Measurements from ENCODE around the gene DMXL1. TPM values are rescaled to one million over a fixed set of nuclear protein-coding genes. Genes with fewer than 3 reads are reported as not detected.

Gene DMXL1
- total RNA-seq, 1 donor from 2014 or later = 35.0 TPM

GRCh38 chr5:119200795-119201194, 129.9 kb downstream of the DMXL1 start:
- Mint-ChIP-seq H3K27me3 (ENCODE audit: low read depth) (no peaks in the 10 kb centered on the region), H3K27ac (ENCODE audit: unreplicated experiment) (no peak overlapping the region), H3K4me3 (ENCODE audit: unreplicated experiment) (no peak overlapping the region), H3K4me1 (ENCODE audit: low read depth) (no peaks in the 10 kb centered on the region), H3K36me3 (ENCODE audit: low read depth) (peaks cover 47% of the 10 kb centered on the region), H3K9me3 (ENCODE audit: low read depth) (peaks cover 16% of the 10 kb centered on the region)
- no peak for TF ChIP-seq CTCF (IDR thresholded peaks at IDR 0.05)
- no peak for DNase-seq (ENCODE audit: low spot score)

- no peak for TF ChIP-seq CTCF (IDR thresholded peaks at IDR 0.05)
- no peak overlapping the region for H3K27ac Mint-ChIP-seq (ENCODE audit: unreplicated experiment)
- H3K36me3 Mint-ChIP-seq (ENCODE audit: low read depth) = peaks cover 8% of the 10 kb centered on the region
- H3K9me3 Mint-ChIP-seq (ENCODE audit: low read depth) = peaks cover 3% of the 10 kb centered on the region
- peaks cover under 1% of the 10 kb centered on the region for H3K4me1 Mint-ChIP-seq (ENCODE audit: low read depth)
- H3K4me3 Mint-ChIP-seq (ENCODE audit: unreplicated experiment) = no peak overlapping the region
- no peak for DNase-seq (ENCODE audit: low spot score)
- no peaks in the 10 kb centered on the region for H3K27me3 Mint-ChIP-seq (ENCODE audit: low read depth)
These were observed 136.2 kb downstream of the DMXL1 start for GRCh38 chr5:119207105-119207504.

GRCh38 chr5:119212026-119212425, 141.1 kb downstream of the DMXL1 start:
- no peak for DNase-seq (ENCODE audit: low spot score)
- TF ChIP-seq CTCF (IDR thresholded peaks at IDR 0.05) = no peak
- no peak overlapping the region for H3K27ac Mint-ChIP-seq (ENCODE audit: unreplicated experiment)
- H3K4me1 Mint-ChIP-seq (ENCODE audit: low read depth) = peaks cover 11% of the 10 kb centered on the region
- H3K4me3 Mint-ChIP-seq (ENCODE audit: unreplicated experiment) = no peak overlapping the region
- peaks cover 3% of the 10 kb centered on the region for H3K36me3 Mint-ChIP-seq (ENCODE audit: low read depth)
- no peaks in the 10 kb centered on the region for H3K9me3 Mint-ChIP-seq (ENCODE audit: low read depth)
- no peaks in the 10 kb centered on the region for H3K27me3 Mint-ChIP-seq (ENCODE audit: low read depth)

DNA sequence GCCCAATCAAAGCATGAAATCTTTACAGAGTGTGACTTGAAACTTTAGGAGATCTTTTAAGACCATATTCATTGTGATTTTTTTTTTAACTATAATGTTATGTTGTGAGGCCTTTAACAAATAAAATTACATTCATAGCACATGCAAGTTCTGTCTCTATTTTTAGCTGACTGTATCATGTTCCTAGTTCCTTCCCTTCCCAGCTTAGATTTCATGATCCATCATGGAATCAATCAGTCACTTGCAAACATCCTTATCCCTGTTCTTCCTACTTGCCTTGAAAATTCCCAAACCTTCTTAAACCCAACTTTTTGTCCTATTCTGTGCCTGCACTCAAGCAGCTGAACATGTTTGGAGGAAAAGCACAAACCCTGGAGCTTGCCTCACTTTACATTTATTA, 141.8 kb downstream of the DMXL1 start:
- Mint-ChIP-seq H3K27ac (ENCODE audit: unreplicated experiment) (no peak overlapping the region), H3K36me3 (ENCODE audit: low read depth) (peaks cover 3% of the 10 kb centered on the region), H3K9me3 (ENCODE audit: low read depth) (no peaks in the 10 kb centered on the region), H3K4me3 (ENCODE audit: unreplicated experiment) (no peak overlapping the region), H3K4me1 (ENCODE audit: low read depth) (peaks cover 11% of the 10 kb centered on the region), H3K27me3 (ENCODE audit: low read depth) (no peaks in the 10 kb centered on the region)
- no peak for DNase-seq (ENCODE audit: low spot score)
- TF ChIP-seq CTCF (IDR thresholded peaks at IDR 0.05) = no peak

- Mint-ChIP-seq H3K27ac (ENCODE audit: unreplicated experiment) (no peak overlapping the region), H3K9me3 (ENCODE audit: low read depth) (peaks cover 2% of the 10 kb centered on the region), H3K4me1 (ENCODE audit: low read depth) (peaks cover 21% of the 10 kb centered on the region), H3K27me3 (ENCODE audit: low read depth) (no peaks in the 10 kb centered on the region), H3K4me3 (ENCODE audit: unreplicated experiment) (no peak overlapping the region), H3K36me3 (ENCODE audit: low read depth) (peaks cover 8% of the 10 kb centered on the region)
- DNase-seq (ENCODE audit: low spot score) = no peak
- no peak for TF ChIP-seq CTCF (IDR thresholded peaks at IDR 0.05)
These were observed 146.3 kb downstream of the DMXL1 start for GRCh38 chr5:119217183-119217582.

All from chondrocyte (in vitro differentiated cells).